Trophoblast cell (in vitro differentiated cells and primary cell): ENCODE data around the gene NPBWR2. TPM values are rescaled to one million over a fixed set of nuclear protein-coding genes. Genes with fewer than 3 reads are reported as not detected.
A peak's percentile ranks its signal among the peaks of the same experiment; 100 is the strongest.

Source experiments
- DNase-seq, 2 donors: peaks; one replicate each; pipeline ENCODE4 v3.0.0-alpha.2; 2016
- H2AFZ ChIP-seq: 2 replicates; pipeline ENCODE4 v1.6.1; 2013; ENCODE audit warnings: low read length, moderate library complexity, mild to moderate bottlenecking; ENCODE audit not compliant: insufficient read depth, poor library complexity
- H2AK5ac ChIP-seq: 2 replicates; pipeline ENCODE4 v1.6.1; 2013; ENCODE audit warnings: mild to moderate bottlenecking, low read length
- H2BK120ac ChIP-seq: 2 replicates; pipeline ENCODE4 v1.6.1; 2013; ENCODE audit warnings: low read length, mild to moderate bottlenecking, moderate library complexity; ENCODE audit not compliant: insufficient read depth, poor library complexity
- H2BK12ac ChIP-seq: 2 replicates; pipeline ENCODE4 v1.6.1; 2013; ENCODE audit warnings: mild to moderate bottlenecking, low read length, moderate library complexity
- H2BK5ac ChIP-seq: 2 replicates; pipeline ENCODE4 v1.6.1; 2013; ENCODE audit warnings: low read length, low read depth, moderate library complexity, mild to moderate bottlenecking; ENCODE audit not compliant: poor library complexity
- H3K14ac ChIP-seq: 2 replicates; pipeline ENCODE4 v1.6.1; 2013; ENCODE audit warnings: mild to moderate bottlenecking, low read length
- H3K18ac ChIP-seq: 2 replicates; pipeline ENCODE4 v1.6.1; 2013; ENCODE audit warnings: mild to moderate bottlenecking, low read length
- H3K23ac ChIP-seq: 2 replicates; pipeline ENCODE4 v1.6.1; 2013; ENCODE audit warnings: low read length
- H3K27ac ChIP-seq: 2 replicates; pipeline ENCODE4 v1.5.1; 2013; ENCODE audit warnings: low read depth, mild to moderate bottlenecking, inconsistent platforms, low read length, moderate library complexity
- H3K27me3 ChIP-seq: 2 replicates; pipeline ENCODE4 v1.6.1; 2013; ENCODE audit warnings: inconsistent platforms, mild to moderate bottlenecking, low read length, moderate library complexity; ENCODE audit not compliant: insufficient read depth
- H3K36me3 ChIP-seq, 2 experiments: 1 replicate in 1 of 2; 2 replicates in 1 of 2; pipeline ENCODE4 v1.6.1; 2013; ENCODE audit warnings: low read length in 2 of 2, mild to moderate bottlenecking in 2 of 2, moderate library complexity in 1 of 2; ENCODE audit not compliant: insufficient read depth in 2 of 2, control insufficient read depth in 1 of 2
- H3K4ac ChIP-seq: 2 replicates; pipeline ENCODE4 v1.6.1; 2013; ENCODE audit warnings: low read depth, mild to moderate bottlenecking, low read length, moderate library complexity
- H3K4me1 ChIP-seq, 2 experiments: 1 replicate in 1 of 2; 2 replicates in 1 of 2; pipeline ENCODE4 v1.6.1; 2013; ENCODE audit warnings: low read length in 2 of 2, mild to moderate bottlenecking in 2 of 2, moderate library complexity in 1 of 2; ENCODE audit not compliant: insufficient read depth in 2 of 2, control insufficient read depth in 1 of 2
- H3K4me2 ChIP-seq: 2 replicates; pipeline ENCODE4 v1.6.1; 2013; ENCODE audit warnings: inconsistent platforms, mild to moderate bottlenecking, low read length, moderate library complexity
- H3K4me3 ChIP-seq: 2 replicates; pipeline ENCODE4 v1.5.1; 2013; ENCODE audit warnings: mild to moderate bottlenecking, low read depth, low read length, inconsistent platforms
- H3K79me1 ChIP-seq: one replicate; pipeline ENCODE4 v1.6.1; 2013; ENCODE audit warnings: low read length
- H3K79me2 ChIP-seq: 2 replicates; pipeline ENCODE4 v1.6.1; 2013; ENCODE audit warnings: low read length, mild to moderate bottlenecking; ENCODE audit not compliant: control insufficient read depth, insufficient read depth, poor library complexity
- H3K9ac ChIP-seq: 2 replicates; pipeline ENCODE4 v1.6.1; 2013; ENCODE audit warnings: mild to moderate bottlenecking, low read length
- H3K9me3 ChIP-seq: 2 replicates; pipeline ENCODE4 v1.6.1; 2013; ENCODE audit warnings: low read depth, mild to moderate bottlenecking, control low read depth, inconsistent platforms, low read length; ENCODE audit not compliant: insufficient read depth
- H4K12ac ChIP-seq: 2 replicates; pipeline ENCODE4 v1.6.1; 2013; ENCODE audit warnings: low read depth, mild to moderate bottlenecking, low read length, moderate library complexity
- H4K8ac ChIP-seq: 2 replicates; pipeline ENCODE4 v1.6.1; 2013; ENCODE audit warnings: low read depth, mild to moderate bottlenecking, low read length, moderate library complexity
- H4K91ac ChIP-seq: one replicate; pipeline ENCODE4 v1.6.1; 2013; ENCODE audit warnings: low read depth, mild to moderate bottlenecking, low read length, moderate library complexity
- WGBS: extraction: QIAGEN DNeasy Blood & Tissue Kit; methylation state at CpG from one replicate; pipeline ENCODE4 v1.1.7; 2013; ENCODE audit warnings: missing lambda C conversion rate; ENCODE audit not compliant: insufficient read length, insufficient coverage; ENCODE audit errors: extremely low coverage; 5-methylcytosine and 5-hydroxymethylcytosine counted together
- polyA plus RNA-seq: library from polyadenylated mRNA; stranded (reverse); fragments of 200-250 nt; gene quantifications from 2 replicates; pipeline ENCODE4 v1.2.3, GENCODE V29; 2013

NPBWR2 gene, protein sequence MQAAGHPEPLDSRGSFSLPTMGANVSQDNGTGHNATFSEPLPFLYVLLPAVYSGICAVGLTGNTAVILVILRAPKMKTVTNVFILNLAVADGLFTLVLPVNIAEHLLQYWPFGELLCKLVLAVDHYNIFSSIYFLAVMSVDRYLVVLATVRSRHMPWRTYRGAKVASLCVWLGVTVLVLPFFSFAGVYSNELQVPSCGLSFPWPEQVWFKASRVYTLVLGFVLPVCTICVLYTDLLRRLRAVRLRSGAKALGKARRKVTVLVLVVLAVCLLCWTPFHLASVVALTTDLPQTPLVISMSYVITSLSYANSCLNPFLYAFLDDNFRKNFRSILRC
- polyA plus RNA-seq, result not detected in 2 replicates

DNA sequence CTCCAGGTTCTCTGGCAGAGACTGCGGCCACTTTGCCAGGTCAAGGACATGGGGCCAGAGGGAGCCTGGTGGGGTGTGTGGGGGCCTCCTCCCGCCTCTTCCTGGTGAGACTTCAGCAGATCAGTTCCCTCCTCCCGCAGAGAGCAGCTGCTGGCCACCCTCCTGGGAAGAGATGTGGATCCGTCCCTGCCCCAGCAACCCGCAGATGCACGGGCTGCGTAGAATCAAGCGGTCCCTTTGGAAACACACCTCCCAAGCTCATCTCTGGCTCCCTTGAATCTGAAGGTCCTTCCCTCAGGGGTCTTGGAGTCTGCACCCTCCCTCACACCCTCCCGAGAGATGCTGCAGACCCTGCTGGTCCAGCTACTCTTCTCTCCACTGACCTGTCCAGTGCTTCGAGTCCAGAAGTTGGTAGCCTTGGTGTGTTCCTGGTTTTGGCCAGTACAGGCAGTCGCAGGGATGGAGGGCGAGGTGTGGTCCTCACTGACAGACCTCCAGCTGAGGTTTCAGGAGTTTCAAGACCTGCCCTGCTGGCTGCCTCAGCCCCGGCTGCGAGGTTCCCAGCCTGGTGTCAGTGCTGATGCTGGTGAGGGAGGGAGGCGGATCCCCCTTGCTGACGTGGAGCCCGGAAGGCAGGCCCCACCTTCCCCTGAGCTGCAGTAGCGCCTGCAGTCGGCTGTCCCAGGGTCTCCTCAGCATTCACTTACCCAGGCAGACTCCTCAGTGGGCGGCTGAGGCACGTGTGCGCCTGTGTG lies at the start of gene NPBWR2:
Gene NPBWR2 (minus strand): TSS at position 585 of the 755 bp plus-strand sequence. CDS start 734 bp downstream, outside the sequence.
- Histone ChIP-seq H3K23ac (no peak within 1 kb of the TSS), H3K27ac (no peak within 1 kb of the TSS), H2BK5ac (no peak within 1 kb of the TSS), H3K4ac (no peak within 1 kb of the TSS), H4K12ac (no peak within 1 kb of the TSS), H3K14ac (no peak within 1 kb of the TSS), H3K79me2 (no peaks in the 10 kb centered on the region), H3K79me1 (no peaks in the 10 kb centered on the region), H3K9ac (no peak within 1 kb of the TSS), H2AFZ (no peak within 1 kb of the TSS), H4K91ac (no peak within 1 kb of the TSS), H2BK120ac (no peak within 1 kb of the TSS), H3K18ac (no peak within 1 kb of the TSS), H2BK12ac (no peak within 1 kb of the TSS), H3K36me3 (no peaks in the 10 kb centered on the region), H3K4me1 (peaks cover 0 to 2% of the 10 kb centered on the region in 2 experiments), H3K27me3 (peaks cover 3% of the 10 kb centered on the region), H2AK5ac (no peak within 1 kb of the TSS), H3K4me2 (no peak within 1 kb of the TSS), H3K4me3 (no peak within 1 kb of the TSS), H3K9me3 (no peaks in the 10 kb centered on the region), H4K8ac (no peak within 1 kb of the TSS)
- no CpG with 5 or more reads among the region's 22 CpGs for WGBS
- no peak for DNase-seq

DNA sequence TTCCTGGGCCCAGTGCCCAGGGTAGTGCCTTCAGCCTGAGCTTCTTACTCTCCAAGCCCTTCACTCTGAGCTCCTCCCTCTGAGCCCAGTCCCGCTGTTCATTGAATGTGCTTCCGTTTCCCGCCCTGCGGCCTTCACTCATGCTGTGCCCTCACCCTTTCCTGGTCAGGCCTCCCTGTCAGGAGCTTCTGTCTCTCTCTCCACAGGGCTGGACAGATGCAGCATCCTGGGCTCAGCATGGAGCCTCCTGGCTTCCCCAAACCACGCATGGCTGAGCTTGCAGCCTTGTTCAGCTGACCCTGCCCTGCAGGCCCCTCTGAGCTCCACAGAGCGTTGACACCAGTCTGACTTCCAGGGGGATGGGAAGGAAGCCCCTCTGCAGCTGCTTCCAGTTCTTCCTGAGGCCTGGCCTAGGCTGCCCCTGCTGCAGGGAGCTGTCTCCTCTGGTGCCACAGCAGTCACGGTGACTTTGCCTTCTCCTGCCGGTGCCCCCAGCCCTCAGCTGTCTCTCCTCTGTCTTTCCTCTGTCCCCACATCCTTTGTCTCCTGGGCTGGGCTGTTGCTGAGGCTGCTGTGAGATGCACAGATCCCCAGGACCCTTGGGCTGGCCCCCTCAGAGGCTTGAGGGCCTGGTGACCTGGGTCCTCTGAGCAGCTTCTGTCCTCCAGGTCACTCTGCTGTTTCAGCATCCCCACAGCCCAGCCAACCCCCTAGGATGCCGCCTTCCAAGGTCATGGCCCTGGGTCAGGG lies 48.9 kb upstream of the NPBWR2 start:
- WGBS, result no CpG with 5 or more reads among the region's 9 CpGs
- H4K12ac ChIP-seq, result no peak overlapping the region
- no peak overlapping the region for H2AK5ac ChIP-seq

DNA sequence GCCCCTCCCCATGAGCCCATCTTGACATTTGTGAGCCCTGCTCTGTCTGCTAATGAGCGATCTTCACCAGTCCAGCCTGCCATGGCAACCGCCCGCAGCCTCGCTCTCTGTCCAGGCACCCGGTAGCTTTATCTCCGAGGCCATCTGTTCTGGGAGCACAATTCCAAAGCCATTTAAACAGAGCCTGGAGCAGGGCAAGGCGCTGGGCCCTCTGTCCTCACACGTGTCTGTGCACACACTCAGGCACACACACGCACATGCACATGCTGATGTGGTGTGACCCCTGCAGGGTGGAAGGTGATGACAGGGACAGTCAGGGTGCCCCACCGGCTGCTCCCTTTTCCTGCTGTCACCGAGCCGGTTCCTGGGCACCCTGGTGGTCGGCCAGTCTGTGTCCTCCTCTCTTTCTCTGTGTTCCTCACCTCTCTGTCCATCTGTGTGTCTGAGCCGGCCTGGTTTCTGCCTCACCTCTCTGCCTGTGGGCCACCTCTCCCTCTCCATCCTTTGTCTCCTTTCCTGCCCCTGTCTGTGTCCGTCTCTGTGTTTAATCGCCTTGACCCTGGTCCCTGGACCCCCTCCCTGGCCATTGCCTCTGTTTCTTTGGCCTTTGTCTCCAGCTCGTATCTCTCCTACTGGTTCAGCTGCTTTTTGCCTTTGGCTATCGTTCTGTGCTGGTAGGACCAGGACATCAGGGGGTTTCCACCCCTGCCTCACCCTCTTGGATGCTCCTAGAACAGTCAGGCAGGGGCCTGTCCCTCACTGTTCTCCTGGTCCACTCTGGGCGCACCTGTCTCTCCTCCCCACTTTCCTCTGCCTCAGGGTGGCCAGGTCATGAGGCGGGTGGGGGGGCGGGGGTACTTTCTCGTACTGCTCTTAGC lies 48.1 kb upstream of the NPBWR2 start:
- Histone ChIP-seq H3K23ac (no peak overlapping the region), H3K36me3 (no peaks in the 10 kb centered on the region), H3K9me3 (peaks cover 7% of the 10 kb centered on the region), H3K27ac (no peak overlapping the region), H3K27me3 (no peaks in the 10 kb centered on the region), H3K79me2 (no peaks in the 10 kb centered on the region), H4K12ac (no peak overlapping the region), H2AFZ (no peak overlapping the region), H2BK120ac (no peak overlapping the region), H3K14ac (no peak overlapping the region), H3K4me2 (no peak overlapping the region), H3K9ac (no peak overlapping the region), H2BK12ac (no peak overlapping the region), H3K4me1 (no peaks in the 10 kb centered on the region), H4K8ac (no peak overlapping the region), H2AK5ac (no peak overlapping the region), H3K79me1 (no peaks in the 10 kb centered on the region), H3K4me3 (peak overlapping the region; percentile 16), H4K91ac (no peak overlapping the region), H3K18ac (no peak overlapping the region), H3K4ac (no peak overlapping the region), H2BK5ac (no peak overlapping the region)
- peak in 1 of 2 donors; percentile 49 for DNase-seq
- WGBS, result no CpG with 5 or more reads among the region's 22 CpGs

More for the DNA sequence above, 48.9 kb upstream of the NPBWR2 start:
- Histone ChIP-seq H3K79me1 (no peaks in the 10 kb centered on the region), H3K79me2 (no peaks in the 10 kb centered on the region), H2BK12ac (no peak overlapping the region), H3K14ac (no peak overlapping the region), H3K4me3 (no peak overlapping the region), H4K91ac (no peak overlapping the region), H3K18ac (no peak overlapping the region), H4K8ac (no peak overlapping the region), H3K27me3 (peaks cover 5% of the 10 kb centered on the region), H2BK120ac (no peak overlapping the region), H3K36me3 (no peaks in the 10 kb centered on the region), H3K23ac (no peak overlapping the region), H2AFZ (no peak overlapping the region), H3K27ac (no peak overlapping the region), H3K4me1 (no peaks in the 10 kb centered on the region), H3K4ac (no peak overlapping the region), H3K9ac (no peak overlapping the region), H2BK5ac (no peak overlapping the region), H3K4me2 (no peak overlapping the region), H3K9me3 (peaks cover 7% of the 10 kb centered on the region)
- DNase-seq, result no peak
